GM19023 (cell line): ENCODE data around the gene FAM89B.

Experiments used
- ATAC-seq: cut with Tn5 transposase; IDR thresholded peaks from one replicate; pipeline ENCODE4 v1.9.1; 2021; ENCODE audit warnings: mild to moderate bottlenecking, moderate library complexity; ENCODE audit not compliant: unreplicated experiment

FAM89B gene

DNA sequence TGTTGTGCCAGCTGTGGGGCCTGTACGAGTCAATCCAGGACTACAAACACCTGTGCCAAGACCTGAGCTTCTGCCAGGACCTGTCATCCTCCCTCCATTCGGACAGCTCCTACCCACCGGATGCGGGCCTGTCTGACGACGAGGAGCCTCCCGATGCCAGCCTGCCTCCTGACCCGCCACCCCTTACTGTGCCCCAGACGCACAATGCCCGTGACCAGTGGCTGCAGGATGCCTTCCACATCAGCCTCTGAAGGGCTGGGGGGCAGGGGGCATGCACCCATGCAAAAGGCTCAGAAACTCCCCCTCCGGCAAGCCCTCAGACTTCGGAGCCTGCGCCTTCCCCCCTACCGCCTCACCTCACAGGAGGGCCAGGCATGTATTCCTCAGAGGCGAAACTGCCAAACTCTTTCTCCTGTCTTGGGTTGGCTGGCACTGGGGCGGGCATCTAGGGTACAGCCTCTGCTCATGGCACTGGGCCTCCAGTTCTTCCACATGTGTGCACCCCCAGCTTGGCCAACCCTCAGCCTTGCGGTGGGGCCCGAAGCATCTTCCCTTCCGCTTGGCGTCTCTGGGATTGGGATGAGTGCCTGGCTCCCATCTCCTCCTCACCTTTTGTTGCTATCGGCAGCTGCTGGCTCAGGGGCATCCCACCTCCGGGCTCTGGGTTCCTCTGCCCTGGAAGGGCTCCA, 1.2 kb downstream of the FAM89B start:
- ATAC-seq = no peak

DNA sequence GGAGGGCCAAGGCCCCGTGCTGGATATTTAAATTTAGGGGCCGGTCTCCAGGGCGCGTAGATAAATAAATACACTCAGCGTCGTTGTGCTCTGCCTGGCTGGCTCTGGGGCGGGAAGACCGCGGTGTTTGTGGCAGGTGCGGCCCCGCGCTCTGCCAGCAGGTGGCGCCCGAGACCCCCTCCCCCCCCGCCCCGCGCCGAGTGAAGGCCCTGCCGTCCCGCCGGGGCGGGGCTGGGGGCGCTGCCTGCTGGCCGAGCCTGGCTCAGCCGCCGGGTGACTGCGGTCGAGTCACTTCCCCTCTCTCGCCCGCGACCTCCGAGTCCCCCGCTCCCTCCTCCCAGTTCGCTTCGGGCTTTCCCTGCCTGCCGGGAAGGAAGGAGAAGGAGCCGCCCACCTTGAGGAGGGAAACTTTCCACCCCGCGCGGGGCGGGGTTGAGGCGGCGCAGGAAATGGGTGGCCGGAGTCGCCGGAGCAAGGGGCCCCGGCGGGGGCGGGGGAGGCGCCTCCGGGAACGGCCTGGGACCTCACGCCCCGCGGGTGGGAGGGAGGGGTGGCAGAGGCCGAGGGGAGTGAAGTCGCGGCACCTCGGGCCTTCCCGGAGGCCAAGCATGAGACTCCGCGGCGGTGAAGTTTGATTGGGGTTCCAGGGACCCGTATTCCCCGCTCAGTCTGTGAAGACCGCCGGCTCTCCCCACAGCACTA, 1.9 kb downstream of the FAM89B start:
- peak; percentile 35 for ATAC-seq

GRCh38 chr11:65574811-65575567, 2.7 kb downstream of the FAM89B start:
- no peak for ATAC-seq

DNA sequence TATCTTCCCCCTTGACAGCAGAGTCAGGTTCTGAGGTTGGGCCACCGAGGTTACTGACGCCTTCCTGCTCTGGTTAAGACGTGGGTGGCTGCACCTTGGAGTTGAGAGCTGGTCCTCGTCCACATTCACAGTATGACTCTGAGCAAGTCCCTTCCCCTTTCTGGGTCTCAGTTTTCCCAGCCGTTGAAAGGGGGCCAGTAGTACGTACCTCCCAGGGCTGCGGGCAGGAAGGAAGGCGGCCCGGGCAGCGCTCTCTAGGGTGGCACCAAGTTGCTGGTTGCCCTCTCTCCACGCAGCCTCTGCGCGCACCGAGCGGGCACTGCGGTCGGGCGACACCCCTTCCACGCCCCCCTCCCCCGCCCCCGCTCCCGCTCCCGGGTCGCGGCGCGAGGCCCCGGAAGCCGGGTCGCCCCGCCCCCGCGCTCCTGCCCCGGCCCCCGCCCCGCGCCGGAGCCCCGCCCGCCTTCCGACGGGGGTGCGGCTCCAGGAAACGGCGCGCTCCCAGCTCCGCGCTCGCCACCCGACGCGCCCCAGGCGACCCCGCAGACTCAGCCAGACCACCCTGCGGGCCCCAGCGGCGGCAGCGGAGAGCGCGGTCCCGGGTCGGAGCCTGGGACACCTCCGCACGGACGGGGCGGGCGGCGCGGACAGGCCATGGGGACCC, 3.4 kb downstream of the FAM89B start, which contains the start of gene EHBP1L1:
Gene EHBP1L1 (plus strand): TSS at position 486 of the 664 bp plus-strand sequence. CDS start 250 bp downstream, outside the sequence.
- peak; percentile 20 for ATAC-seq

DNA sequence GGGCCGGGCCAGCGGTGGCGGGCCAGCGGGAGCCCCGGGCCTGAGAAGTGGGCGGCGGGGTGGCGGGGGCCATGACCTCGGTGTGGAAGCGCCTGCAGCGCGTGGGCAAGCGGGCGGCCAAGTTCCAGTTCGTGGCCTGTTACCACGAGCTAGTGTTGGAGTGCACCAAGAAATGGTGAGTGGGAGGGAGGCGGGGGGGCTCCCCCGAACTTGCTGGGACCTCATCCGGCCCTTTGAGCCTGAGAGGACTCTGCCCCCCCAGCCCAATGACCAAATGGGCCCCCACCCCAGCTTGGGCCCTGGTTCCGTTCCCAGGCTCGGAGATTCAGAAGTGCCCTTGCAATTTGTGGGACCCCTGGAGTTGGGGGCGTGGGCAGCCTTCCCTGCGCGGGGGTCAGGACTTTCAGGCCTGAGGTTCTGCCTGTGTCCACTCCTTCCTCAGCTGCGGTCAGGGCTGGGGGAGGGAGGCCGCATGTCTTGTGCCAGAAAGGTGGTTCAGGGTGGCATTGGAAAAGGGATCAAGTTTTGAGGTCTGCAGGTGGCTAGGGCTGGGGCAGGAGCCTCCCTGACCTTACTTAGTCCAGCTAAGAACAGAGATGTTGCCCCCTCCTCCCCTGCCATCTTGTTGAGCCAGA, 4.0 kb downstream of the FAM89B start:
- ATAC-seq = no peak

- no peak for ATAC-seq
Measured at GRCh38 chr11:65576867-65577755, 4.8 kb downstream of the FAM89B start.

GRCh38 chr11:65577756-65578109, 5.4 kb downstream of the FAM89B start:
- ATAC-seq = no peak

GRCh38 chr11:65578134-65578533, 5.8 kb downstream of the FAM89B start:
- ATAC-seq = no peak

GRCh38 chr11:65578667-65579066, 6.3 kb downstream of the FAM89B start:
- ATAC-seq = no peak

GRCh38 chr11:65579291-65579690, 7.0 kb downstream of the FAM89B start:
- ATAC-seq = no peak

DNA sequence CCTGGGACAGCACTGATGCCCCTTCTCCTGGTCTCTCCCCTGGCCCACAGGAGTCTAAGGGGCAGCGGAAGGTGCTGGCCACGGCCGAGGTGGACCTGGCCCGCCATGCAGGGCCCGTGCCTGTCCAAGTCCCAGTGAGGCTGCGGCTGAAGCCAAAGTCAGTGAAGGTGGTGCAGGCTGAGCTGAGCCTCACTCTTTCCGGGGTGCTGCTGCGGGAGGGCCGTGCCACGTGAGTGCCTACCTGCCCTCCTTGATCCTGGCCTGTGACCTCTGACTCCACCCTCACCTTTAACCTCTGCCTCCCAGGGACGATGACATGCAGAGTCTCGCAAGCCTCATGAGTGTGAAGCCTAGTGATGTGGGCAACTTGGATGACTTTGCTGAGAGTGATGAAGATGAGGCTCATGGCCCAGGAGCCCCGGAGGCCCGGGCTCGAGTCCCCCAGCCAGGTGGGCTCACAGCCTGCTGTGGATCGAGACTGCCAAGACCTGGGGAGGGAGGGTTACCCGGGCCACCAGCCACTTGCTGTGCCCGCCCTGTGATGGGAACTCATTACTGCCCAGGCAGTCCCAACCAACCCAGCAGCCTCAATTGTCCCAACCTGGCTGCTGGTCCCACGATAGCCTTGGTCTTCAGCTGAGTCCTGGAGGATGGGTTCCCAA, 7.8 kb downstream of the FAM89B start:
- no peak for ATAC-seq

DNA sequence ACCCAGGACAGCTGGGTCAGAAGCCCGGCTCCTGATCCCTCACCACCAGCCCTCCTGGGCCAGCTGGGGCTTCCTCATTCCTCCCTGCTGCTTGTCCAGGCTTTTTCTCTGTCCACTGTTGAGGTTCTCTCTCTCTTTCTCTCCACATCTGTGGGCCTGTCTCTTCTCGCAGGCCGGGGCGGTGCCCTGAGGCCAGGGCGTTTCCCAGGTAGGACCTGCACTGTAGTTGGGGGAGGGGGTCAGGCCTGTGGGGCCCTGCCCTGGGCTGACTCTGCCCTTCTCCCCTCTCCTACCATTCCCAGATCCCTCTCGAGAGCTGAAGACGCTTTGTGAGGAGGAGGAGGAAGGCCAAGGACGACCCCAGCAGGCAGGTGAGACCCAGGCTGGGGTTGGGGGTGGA, 8.4 kb downstream of the FAM89B start:
- ATAC-seq = no peak

GRCh38 chr11:65581928-65582327, 9.6 kb downstream of the FAM89B start:
- no peak for ATAC-seq

DNA sequence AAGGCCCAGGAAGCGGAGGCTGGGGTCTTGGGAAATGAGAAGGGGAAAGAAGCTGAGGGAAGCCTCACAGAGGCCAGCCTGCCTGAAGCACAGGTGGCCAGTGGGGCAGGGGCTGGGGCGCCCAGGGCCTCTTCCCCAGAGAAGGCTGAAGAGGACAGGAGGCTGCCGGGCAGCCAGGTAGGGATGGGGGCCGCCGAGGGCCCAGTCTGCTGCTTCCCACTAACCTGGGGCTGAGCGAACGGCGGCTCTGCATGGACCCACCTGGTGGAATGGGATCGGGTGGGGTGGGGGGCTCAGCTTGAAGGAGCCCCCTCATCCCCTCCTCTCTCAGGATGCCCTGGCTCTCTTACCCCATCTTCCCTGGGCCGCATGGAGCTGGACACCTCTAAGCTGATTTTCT, 11.3 kb downstream of the FAM89B start:
- no peak for ATAC-seq

DNA sequence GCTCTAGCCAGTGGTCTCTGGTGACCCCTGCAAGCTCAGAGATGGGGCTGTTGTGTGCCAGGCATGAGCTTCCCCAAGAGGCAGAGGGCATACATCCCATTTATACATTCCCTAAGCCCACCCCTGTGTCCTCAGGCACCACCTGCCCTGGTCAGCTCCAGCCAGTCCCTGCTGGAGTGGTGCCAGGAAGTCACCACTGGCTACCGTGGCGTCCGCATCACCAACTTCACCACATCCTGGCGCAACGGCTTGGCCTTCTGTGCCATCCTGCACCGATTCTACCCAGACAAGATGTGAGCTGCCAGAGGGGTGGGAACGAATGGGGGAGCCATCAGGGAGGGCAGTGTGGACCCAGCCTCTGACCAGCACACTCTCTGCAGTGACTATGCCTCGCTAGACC, 11.8 kb downstream of the FAM89B start:
- no peak for ATAC-seq

DNA sequence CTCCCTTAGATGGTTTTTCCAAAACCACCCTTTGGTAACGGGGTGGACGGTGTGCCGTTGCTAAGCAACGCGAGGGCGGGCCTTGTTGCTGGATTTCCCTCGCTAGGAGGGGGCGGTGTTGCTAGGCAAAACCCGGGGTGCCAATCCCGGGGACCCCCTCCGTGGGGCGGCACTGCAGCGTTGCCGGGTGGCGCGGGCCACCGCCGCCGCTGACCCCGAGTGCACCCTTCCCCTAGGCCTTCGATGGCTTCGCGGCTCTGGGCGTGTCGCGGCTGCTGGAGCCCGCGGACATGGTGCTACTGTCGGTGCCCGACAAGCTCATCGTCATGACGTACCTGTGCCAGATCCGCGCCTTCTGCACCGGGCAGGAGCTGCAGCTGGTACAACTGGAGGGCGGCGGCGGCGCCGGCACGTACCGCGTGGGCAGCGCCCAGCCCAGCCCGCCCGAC, 12.4 kb downstream of the FAM89B start:
- no peak for ATAC-seq

DNA sequence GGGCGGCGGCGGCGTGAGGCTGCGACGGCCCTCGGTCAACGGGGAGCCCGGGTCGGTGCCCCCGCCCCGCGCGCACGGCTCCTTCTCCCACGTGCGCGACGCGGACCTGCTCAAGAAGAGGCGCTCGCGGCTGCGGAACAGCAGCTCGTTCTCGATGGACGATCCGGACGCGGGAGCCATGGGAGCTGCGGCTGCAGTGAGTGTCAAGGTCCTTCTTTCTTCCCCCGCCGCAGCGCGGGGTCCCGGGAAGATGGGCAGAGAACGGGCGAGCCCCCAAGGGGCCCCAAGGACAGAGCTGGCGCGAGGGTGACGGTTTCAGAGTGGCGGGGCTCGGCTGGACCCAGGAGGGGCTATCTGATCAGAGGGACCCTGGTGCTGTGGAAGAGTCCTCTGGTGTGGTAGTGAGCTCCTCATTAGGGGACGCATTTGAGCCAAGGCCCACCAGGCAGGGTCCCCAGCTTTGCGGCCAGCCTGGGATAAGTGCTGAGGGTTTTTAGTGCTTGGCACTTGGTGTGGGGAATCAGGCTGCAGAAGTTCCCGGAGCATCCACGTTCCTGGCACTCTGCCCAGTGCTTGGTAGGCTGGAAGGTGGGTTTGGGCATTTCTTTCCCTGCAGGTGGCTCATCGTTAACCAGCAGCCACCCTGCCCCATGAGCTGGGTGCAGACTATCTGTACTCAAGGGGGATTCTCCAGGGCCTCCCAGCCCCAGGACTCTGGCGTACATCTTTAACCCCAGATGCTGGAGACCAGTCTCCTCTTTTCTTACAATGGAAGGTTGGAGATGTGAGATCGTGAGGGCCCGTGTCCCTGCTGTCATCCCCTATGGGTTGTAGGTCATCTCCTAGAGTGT, 13.3 kb downstream of the FAM89B start:
- ATAC-seq = no peak

GRCh38 chr11:65586247-65586630, 13.9 kb downstream of the FAM89B start:
- ATAC-seq = no peak
